IMR-90 (cell line): Measurements from ENCODE around the gene CCND1. TPM values are rescaled to one million over a fixed set of nuclear protein-coding genes. Genes with fewer than 3 reads are reported as not detected.

Experiments used
- ATAC-seq: fragments of 200-7000 bp; cut with Tn5 transposase; 2 replicates; pipeline ENCODE4 v1.9.1; 2020; ENCODE audit warnings: low read depth, mild to moderate bottlenecking, moderate library complexity
- BruUV-seq: library from RNA; stranded (reverse); fragments of 400-500 nt; replicated peaks from 2 replicates; lab custom pipeline; 2021; lab: Mats Ljungman, UMichigan
- CTCF ChIA-PET: fragments of 300-600 bp; formaldehyde crosslinking; extraction: SDS; loops from one replicate; lab custom pipeline; 2021; ENCODE audit warnings: antibody characterized with exemption; lab: Yijun Ruan, JAX
- POLR2A ChIA-PET: fragments of 300-600 bp; sonication (Branson Sonifier 250); formaldehyde crosslinking; loops from one replicate; lab custom pipeline; 2022; ENCODE audit warnings: antibody characterized with exemption; ENCODE audit not compliant: unreplicated experiment; lab: Charles Lee
- DNase-seq: peaks from one replicate; pipeline ENCODE4 v3.0.0; 2013
- H2AFZ ChIP-seq: replicated peaks from 2 replicates; pipeline ENCODE3; 2013; ENCODE audit warnings: low read length, mild to moderate bottlenecking; ENCODE audit not compliant: poor library complexity
- H2AK5ac ChIP-seq: 2 replicates; pipeline ENCODE4 v1.6.1; 2013; ENCODE audit warnings: low read depth, low read length, inconsistent platforms
- H2AK9ac ChIP-seq: replicated peaks from 2 replicates; pipeline ENCODE3; 2013; ENCODE audit warnings: mild to moderate bottlenecking, low read depth, low read length, moderate library complexity; ENCODE audit not compliant: poor library complexity
- H2BK120ac ChIP-seq: 2 replicates; pipeline ENCODE4 v1.6.1; 2013; ENCODE audit warnings: low read depth, low read length, inconsistent platforms
- H2BK15ac ChIP-seq: 3 replicates; pipeline ENCODE4 v1.6.1; 2013; ENCODE audit warnings: low read depth, low read length, inconsistent platforms
- H2BK20ac ChIP-seq: 2 replicates; pipeline ENCODE4 v1.6.1; 2013; ENCODE audit warnings: low read depth, mild to moderate bottlenecking, inconsistent platforms, low read length, moderate library complexity
- H2BK5ac ChIP-seq: 2 replicates; pipeline ENCODE4 v1.6.1; 2013; ENCODE audit warnings: mild to moderate bottlenecking, low read depth, low read length, inconsistent platforms; ENCODE audit not compliant: poor library complexity, severe bottlenecking
- H3K14ac ChIP-seq: replicated peaks from 2 replicates; pipeline ENCODE4 v1.6.1; 2013; ENCODE audit warnings: low read depth, low read length, inconsistent platforms
- H3K18ac ChIP-seq: 2 replicates; pipeline ENCODE4 v1.6.1; 2013; ENCODE audit warnings: low read depth, low read length, control low read depth
- H3K23ac ChIP-seq: 2 replicates; pipeline ENCODE4 v1.6.1; 2013; ENCODE audit warnings: low read depth, low read length, inconsistent platforms
- H3K27ac ChIP-seq: 2 replicates; pipeline ENCODE4 v1.5.1; 2013; ENCODE audit warnings: mild to moderate bottlenecking, control low read depth, low read length; ENCODE audit not compliant: insufficient read depth
- H3K27me3 ChIP-seq: 2 replicates; pipeline ENCODE4 v1.6.1; 2013; ENCODE audit warnings: low read length; ENCODE audit not compliant: control insufficient read depth, insufficient read depth
- H3K36me3 ChIP-seq: 2 replicates; pipeline ENCODE4 v1.6.1; 2013; ENCODE audit warnings: low read length, mixed read lengths; ENCODE audit not compliant: control insufficient read depth, insufficient read depth
- H3K4ac ChIP-seq: 2 replicates; pipeline ENCODE4 v1.6.1; 2013; ENCODE audit warnings: low read depth, low read length, inconsistent platforms
- H3K4me1 ChIP-seq: 2 replicates; pipeline ENCODE4 v1.6.1; 2013; ENCODE audit warnings: low read length, mixed read lengths; ENCODE audit not compliant: control insufficient read depth, insufficient read depth
- H3K4me2 ChIP-seq: 2 replicates; pipeline ENCODE4 v1.6.1; 2013; ENCODE audit warnings: low read depth, mild to moderate bottlenecking, control low read depth, low read length, moderate library complexity
- H3K4me3 ChIP-seq: 2 replicates; pipeline ENCODE4 v1.5.1; 2013; ENCODE audit warnings: low read depth, mild to moderate bottlenecking, control low read depth, low read length, moderate library complexity; ENCODE audit not compliant: insufficient read depth
- H3K56ac ChIP-seq: 2 replicates; pipeline ENCODE4 v1.6.1; 2013; ENCODE audit warnings: low read length, inconsistent platforms; ENCODE audit not compliant: insufficient read depth; ENCODE audit errors: extremely low read depth
- H3K79me1 ChIP-seq, 2 experiments: 2 replicates each; pipeline ENCODE4 v1.6.1; 2013; ENCODE audit warnings: low read length in 2 of 2, inconsistent platforms in 1 of 2, low read depth in 1 of 2
- H3K9ac ChIP-seq: 2 replicates; pipeline ENCODE4 v1.6.1; 2013; ENCODE audit warnings: low read depth, low read length, control low read depth
- H3K9me1 ChIP-seq: 2 replicates; pipeline ENCODE4 v1.6.1; 2013; ENCODE audit warnings: low read length, inconsistent platforms; ENCODE audit not compliant: insufficient read depth
- H3K9me3 ChIP-seq: 2 replicates; pipeline ENCODE4 v1.6.1; 2013; ENCODE audit warnings: low read length; ENCODE audit not compliant: control insufficient read depth, insufficient read depth
- H4K20me1 ChIP-seq: 2 replicates; pipeline ENCODE4 v1.6.1; 2013; ENCODE audit warnings: low read length, inconsistent platforms; ENCODE audit not compliant: insufficient read depth
- H4K5ac ChIP-seq: 2 replicates; pipeline ENCODE4 v1.6.1; 2013; ENCODE audit warnings: mild to moderate bottlenecking, low read depth, low read length, control low read depth
- H4K8ac ChIP-seq, 2 experiments: 2 replicates each; pipeline ENCODE4 v1.6.1; 2013; ENCODE audit warnings: low read depth in 2 of 2, low read length in 2 of 2, control low read depth in 1 of 2, inconsistent platforms in 1 of 2
- H4K91ac ChIP-seq: 2 replicates; pipeline ENCODE4 v1.6.1; 2013; ENCODE audit warnings: low read depth, low read length, inconsistent platforms; ENCODE audit not compliant: insufficient read depth
- BHLHE40 ChIP-seq: fragments of 150-350 bp; IDR thresholded peaks from 2 replicates; pipeline ENCODE4 v1.6.1; 2016; ENCODE audit warnings: mild to moderate bottlenecking, low read depth, low read length
- CEBPB ChIP-seq: IDR thresholded peaks from 2 replicates; pipeline ENCODE4 v1.6.1; 2012; ENCODE audit warnings: low read depth, low read length, improper control_type of control experiment
- CHD1 ChIP-seq: IDR thresholded peaks from 2 replicates; pipeline ENCODE4 v1.6.1; 2012; ENCODE audit warnings: low read depth, low read length, improper control_type of control experiment
- NFE2L2 ChIP-seq: fragments of 150-350 bp; IDR thresholded peaks from 2 replicates; pipeline ENCODE4 v1.6.1; 2016; ENCODE audit warnings: low read depth, mild to moderate bottlenecking, low read length
- RAD21 ChIP-seq: IDR thresholded peaks from 2 replicates; pipeline ENCODE4 v1.6.1; 2012; ENCODE audit warnings: low read length, improper control_type of control experiment
- RCOR1 ChIP-seq: IDR thresholded peaks from 2 replicates; pipeline ENCODE4 v1.6.1; 2012; ENCODE audit warnings: mild to moderate bottlenecking, low read length, improper control_type of control experiment; ENCODE audit not compliant: insufficient replicate concordance
- SMC3 ChIP-seq: fragments of 150-350 bp; IDR thresholded peaks from 2 replicates; pipeline ENCODE4 v1.6.1; 2016; ENCODE audit warnings: low read depth, mild to moderate bottlenecking, antibody characterized with exemption, low read length, moderate library complexity
- WGBS, 2 experiments: methylation state at CpG; one replicate each; pipeline versions ENCODE4 v1.1.5 to v1.1.7; 2013; ENCODE audit warnings: missing lambda C conversion rate in 2 of 2; ENCODE audit not compliant: insufficient read length in 1 of 2; ENCODE audit errors: extremely low coverage in 2 of 2; 5-methylcytosine and 5-hydroxymethylcytosine counted together
- dilution Hi-C: fragments of 300-500 bp; cut with HindIII; formaldehyde crosslinking; loops from one replicate; pipeline ENCODE4 v1.14.3; 2018; ENCODE audit warnings: low sequenced_read_pairs; ENCODE audit not compliant: unreplicated experiment
- in situ Hi-C: fragments of 300-500 bp; cut with MboI; formaldehyde crosslinking; loops from 3 replicates; pipeline ENCODE4 v1.14.3; 2019; ENCODE audit warnings: low sequenced_read_pairs, inconsistent platforms, mixed read lengths
- intact Hi-C: fragments of 100-400 bp; cut with micrococcal nuclease; formaldehyde crosslinking; loops from 2 replicates; pipeline ENCODE4 v1.10.0; 2022
- polyA plus RNA-seq, 3 experiments: library from polyadenylated mRNA; depleted of rRNA; stranded (reverse); fragments of >200 nt; gene quantifications; 2 replicates each; pipeline ENCODE4 v1.2.3, GENCODE V29; 2012; ENCODE audit warnings: low replicate concordance in 1 of 3
- total RNA-seq: library from RNA; depleted of rRNA; stranded (reverse); fragments of >200 nt; gene quantifications from 2 replicates; pipeline ENCODE4 v1.2.3, GENCODE V29; 2012
- TF ChIP-seq, protein P1 (sequence below): conservative IDR thresholded peaks from 2 replicates; pipeline ENCODE4 v1.5.1; 2012; ENCODE audit warnings: mild to moderate bottlenecking, low read depth, low read length, improper control_type of control experiment
- TF ChIP-seq, protein P2 (sequence below): fragments of 150-350 bp; IDR thresholded peaks from 2 replicates; pipeline ENCODE4 v1.6.1; 2017; ENCODE audit warnings: mild to moderate bottlenecking, antibody characterized with exemption, low read length, low read depth

The CCND1 gene
- total and polyA plus RNA-seq, 2 of the 4 experiments (the other 2 are of a cell fraction) = 481 to 748 TPM

DNA sequence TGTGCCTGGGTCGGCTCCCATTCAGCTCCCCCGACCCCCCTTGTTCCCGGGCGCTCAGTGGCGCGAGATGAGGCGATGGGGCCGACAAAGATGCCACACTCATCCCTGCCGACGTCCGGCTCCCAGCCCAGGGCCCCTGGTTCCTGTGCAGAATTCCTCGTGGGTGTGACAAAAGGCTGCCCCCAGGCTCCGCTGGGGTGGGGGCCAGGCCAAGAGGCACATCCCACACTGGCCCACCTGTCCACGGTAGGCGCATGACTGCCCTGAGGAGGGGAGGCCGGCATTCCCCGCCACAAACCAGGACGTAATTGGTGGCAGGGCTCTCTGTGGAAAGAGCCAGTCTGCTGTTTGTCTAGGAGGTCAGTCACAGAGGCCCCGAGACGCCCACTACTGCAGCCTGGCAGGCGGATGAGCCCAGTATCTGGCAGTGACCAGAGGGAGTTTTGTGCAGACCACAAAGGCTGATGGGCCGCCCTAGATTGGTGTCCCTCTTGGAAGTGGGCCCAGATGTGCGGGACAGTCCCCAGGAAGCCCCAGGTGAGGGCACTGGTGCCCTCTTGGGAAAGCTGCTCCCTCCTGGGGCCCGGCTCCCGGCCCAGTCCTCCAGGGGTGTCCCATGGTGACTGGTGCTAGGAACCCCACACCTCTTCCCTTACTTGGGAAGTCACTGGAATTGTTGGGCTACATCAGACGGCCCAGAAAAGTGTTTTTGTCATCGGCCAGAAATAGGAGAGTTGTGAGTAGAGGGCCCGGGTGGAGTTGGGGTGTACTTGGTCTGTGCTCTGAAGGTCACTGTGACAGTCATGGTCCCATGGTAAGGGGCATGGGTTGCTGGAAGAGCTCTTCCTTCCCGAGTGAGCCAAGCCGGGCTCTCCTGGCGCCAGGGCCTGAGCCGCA lies 5.8 kb downstream of the CCND1 start:
- intact Hi-C loops (loop anchor here (10.0 kb wide), 1 partner anchor 742 kb away; the partner anchor contains the start of genes IGHMBP2 and MRPL21), dilution Hi-C loops (no loop called here), in situ Hi-C loops (no loop called here)
- H3K36me3 ChIP-seq = peaks cover 78% of the 10 kb centered on the region
- H2AK9ac ChIP-seq = peak overlapping the region; percentile 60
- no peak for DNase-seq
- WGBS, 2 experiments = 70% methylated on average over 18 of the region's 32 CpGs; no CpG with 5 or more reads in 1 of the 2 experiments
- no peak overlapping the region for H3K4me3 ChIP-seq
- no peak overlapping the region for H2BK20ac ChIP-seq
- H4K5ac ChIP-seq = no peak overlapping the region
- H3K79me1 ChIP-seq = peaks cover 21 to 75% of the 10 kb centered on the region in 2 experiments
- no peak overlapping the region for H3K18ac ChIP-seq
- peaks cover 87% of the 10 kb centered on the region for H4K20me1 ChIP-seq
- H3K56ac ChIP-seq = no peak overlapping the region
- POLR2A ChIA-PET = interaction anchor here (0.8 kb wide), 1 partner anchor 352 kb away, joined by 3 read pairs; the partner anchor contains the start of gene MYEOV
- H3K27me3 ChIP-seq = no peaks in the 10 kb centered on the region
- H3K9me1 ChIP-seq = no peaks in the 10 kb centered on the region; the same call in 1 of the 2 replicates
- H3K27ac ChIP-seq = no peak overlapping the region
- no peak for TF ChIP-seq RCOR1
- TF ChIP-seq CHD1 = no peak
- no peak for TF ChIP-seq RAD21
- no peak for TF ChIP-seq BHLHE40
- TF ChIP-seq SMC3 = no peak
- no peak for TF ChIP-seq CEBPB
- TF ChIP-seq, protein P1, sequence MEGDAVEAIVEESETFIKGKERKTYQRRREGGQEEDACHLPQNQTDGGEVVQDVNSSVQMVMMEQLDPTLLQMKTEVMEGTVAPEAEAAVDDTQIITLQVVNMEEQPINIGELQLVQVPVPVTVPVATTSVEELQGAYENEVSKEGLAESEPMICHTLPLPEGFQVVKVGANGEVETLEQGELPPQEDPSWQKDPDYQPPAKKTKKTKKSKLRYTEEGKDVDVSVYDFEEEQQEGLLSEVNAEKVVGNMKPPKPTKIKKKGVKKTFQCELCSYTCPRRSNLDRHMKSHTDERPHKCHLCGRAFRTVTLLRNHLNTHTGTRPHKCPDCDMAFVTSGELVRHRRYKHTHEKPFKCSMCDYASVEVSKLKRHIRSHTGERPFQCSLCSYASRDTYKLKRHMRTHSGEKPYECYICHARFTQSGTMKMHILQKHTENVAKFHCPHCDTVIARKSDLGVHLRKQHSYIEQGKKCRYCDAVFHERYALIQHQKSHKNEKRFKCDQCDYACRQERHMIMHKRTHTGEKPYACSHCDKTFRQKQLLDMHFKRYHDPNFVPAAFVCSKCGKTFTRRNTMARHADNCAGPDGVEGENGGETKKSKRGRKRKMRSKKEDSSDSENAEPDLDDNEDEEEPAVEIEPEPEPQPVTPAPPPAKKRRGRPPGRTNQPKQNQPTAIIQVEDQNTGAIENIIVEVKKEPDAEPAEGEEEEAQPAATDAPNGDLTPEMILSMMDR = no peak
- TF ChIP-seq, protein P2, sequence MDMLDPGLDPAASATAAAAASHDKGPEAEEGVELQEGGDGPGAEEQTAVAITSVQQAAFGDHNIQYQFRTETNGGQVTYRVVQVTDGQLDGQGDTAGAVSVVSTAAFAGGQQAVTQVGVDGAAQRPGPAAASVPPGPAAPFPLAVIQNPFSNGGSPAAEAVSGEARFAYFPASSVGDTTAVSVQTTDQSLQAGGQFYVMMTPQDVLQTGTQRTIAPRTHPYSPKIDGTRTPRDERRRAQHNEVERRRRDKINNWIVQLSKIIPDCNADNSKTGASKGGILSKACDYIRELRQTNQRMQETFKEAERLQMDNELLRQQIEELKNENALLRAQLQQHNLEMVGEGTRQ = no peak
- TF ChIP-seq NFE2L2 = no peak
- peaks cover 21% of the 10 kb centered on the region for H3K4me1 ChIP-seq
- no peak overlapping the region for H2BK120ac ChIP-seq
- no peak overlapping the region for H2BK15ac ChIP-seq
- H3K9me3 ChIP-seq = no peaks in the 10 kb centered on the region
- H3K4ac ChIP-seq = no peak overlapping the region
- no peak overlapping the region for H4K91ac ChIP-seq
- H3K14ac ChIP-seq = no peak overlapping the region
- no peak overlapping the region for H3K9ac ChIP-seq
- no peak overlapping the region for H3K4me2 ChIP-seq
- H2AK5ac ChIP-seq = no peak overlapping the region
- peak overlapping the region; percentile 40; the same call in 1 of the 2 replicates for H3K23ac ChIP-seq
- peak overlapping the region; percentile 14 for H2BK5ac ChIP-seq
- ATAC-seq = no peak
- BruUV-seq = no TSS peak
- H2AFZ ChIP-seq = peak overlapping the region; percentile 36
- H4K8ac ChIP-seq = peak overlapping the region in 1 of 2 experiments; percentile 55; a peak in 1 of 4 replicates
- CTCF ChIA-PET = no interaction called here
